H1 (cell line): ENCODE measurements around the gene HKDC1. TPM values are rescaled to one million over a fixed set of nuclear protein-coding genes. Genes with fewer than 3 reads are reported as not detected.

ENCODE experiments used
- CTCF ChIA-PET: fragments of 300-600 bp; sonication (Branson Sonifier 250); formaldehyde crosslinking; loops from one replicate; lab custom pipeline; 2021; ENCODE audit not compliant: partially characterized antibody; lab: Charles Lee
- POLR2A ChIA-PET: fragments of 300-600 bp; sonication (Branson Sonifier 250); formaldehyde crosslinking; loops from one replicate; lab custom pipeline; 2021; ENCODE audit warnings: inconsistent platforms; ENCODE audit not compliant: partially characterized antibody; lab: Charles Lee
- DNase-seq, 2 experiments: peaks; one replicate each; pipeline versions ENCODE4 v3.0.0 to v3.0.0-alpha.2; 2010 to 2022; ENCODE audit warnings: low spot score in 2 of 2, low read depth in 1 of 2, mixed read lengths in 1 of 2
- FAIRE-seq: peaks from 2 replicates; lab custom pipeline; 2011; peaks lifted over from hg19 to GRCh38; lab: Jason Lieb, UNC
- H2AFZ ChIP-seq: 2 replicates; pipeline ENCODE4 v1.8.1; 2012; ENCODE audit warnings: low read length, inconsistent platforms
- H2AK5ac ChIP-seq: 2 replicates; pipeline ENCODE4 v1.6.1; 2013; ENCODE audit warnings: low read depth, low read length
- H2BK120ac ChIP-seq: replicated peaks from 2 replicates; pipeline ENCODE3; 2013; ENCODE audit warnings: low read depth, low read length, inconsistent platforms
- H2BK12ac ChIP-seq: 2 replicates; pipeline ENCODE4 v1.6.1; 2013; ENCODE audit warnings: low read depth, low read length
- H2BK15ac ChIP-seq: 2 replicates; pipeline ENCODE4 v1.6.1; 2013; ENCODE audit warnings: low read length
- H2BK20ac ChIP-seq: 2 replicates; pipeline ENCODE4 v1.6.1; 2013; ENCODE audit warnings: low read length
- H2BK5ac ChIP-seq: 2 replicates; pipeline ENCODE4 v1.6.1; 2013; ENCODE audit warnings: low read depth, low read length
- H3K14ac ChIP-seq: 2 replicates; pipeline ENCODE4 v1.6.1; 2013; ENCODE audit warnings: inconsistent platforms; ENCODE audit not compliant: insufficient read length
- H3K18ac ChIP-seq: 2 replicates; pipeline ENCODE4 v1.6.1; 2013; ENCODE audit warnings: low read length; ENCODE audit errors: extremely low read depth
- H3K23ac ChIP-seq: 2 replicates; pipeline ENCODE4 v1.6.1; 2013; ENCODE audit warnings: inconsistent platforms; ENCODE audit not compliant: insufficient read length
- H3K23me2 ChIP-seq: 2 replicates; pipeline ENCODE4 v1.6.1; 2013; ENCODE audit warnings: low read depth, low read length
- H3K27ac ChIP-seq: 2 replicates; pipeline ENCODE4 v1.6.1; 2011; ENCODE audit warnings: low read depth, low read length, inconsistent platforms
- H3K27me3 ChIP-seq, 4 experiments: replicated peaks in 1 of 4; 1 replicate in 1 of 4; 2 replicates in 3 of 4; pipeline versions ENCODE4 v1.6.1 to v1.8.1; 2011 to 2013; ENCODE audit warnings: low read length in 3 of 4, mild to moderate bottlenecking in 3 of 4, inconsistent platforms in 2 of 4, mixed read lengths in 2 of 4, moderate library complexity in 1 of 4; ENCODE audit not compliant: control insufficient read depth in 3 of 4, insufficient read depth in 3 of 4; ENCODE audit errors: extremely low read depth in 1 of 4
- H3K36me3 ChIP-seq, 4 experiments: 2 replicates each; pipeline versions ENCODE4 v1.6.1 to v1.8.1; 2011 to 2013; ENCODE audit warnings: mild to moderate bottlenecking in 4 of 4, low read length in 3 of 4, moderate library complexity in 2 of 4, control low read depth in 1 of 4, inconsistent platforms in 1 of 4; ENCODE audit not compliant: insufficient read depth in 4 of 4, control insufficient read depth in 2 of 4
- H3K4ac ChIP-seq: replicated peaks from 2 replicates; pipeline ENCODE3; 2013; ENCODE audit warnings: low read length, low read depth, mixed read lengths, inconsistent platforms; ENCODE audit not compliant: insufficient read length
- H3K4me1 ChIP-seq, 4 experiments: replicated peaks in 1 of 4; 1 replicate in 1 of 4; 2 replicates in 3 of 4; pipeline versions ENCODE4 v1.6.1 to v1.8.1; 2011 to 2013; ENCODE audit warnings: low read length in 3 of 4, inconsistent platforms in 2 of 4, mixed read lengths in 1 of 4; ENCODE audit not compliant: insufficient read depth in 4 of 4, control insufficient read depth in 3 of 4
- H3K4me2 ChIP-seq, 2 experiments: 2 replicates each; pipeline versions ENCODE4 v1.6.1 to v1.8.1; 2011 to 2013; ENCODE audit warnings: low read depth in 2 of 2, low read length in 2 of 2, control low read depth in 1 of 2, inconsistent platforms in 1 of 2, mild to moderate bottlenecking in 1 of 2; ENCODE audit not compliant: insufficient read depth in 1 of 2
- H3K4me3 ChIP-seq, 4 experiments: fragments of 200-600, 300-600 bp in 1 of 4; sonication (generic), shearing (Covaris generic), sonication (Bioruptor Twin) in 1 of 4; 2 replicates each; pipeline versions ENCODE4 v1.5.1 to v1.8.1; 2011 to 2016; ENCODE audit warnings: low read length in 4 of 4, low read depth in 3 of 4, control low read depth in 2 of 4, inconsistent platforms in 2 of 4, mild to moderate bottlenecking in 2 of 4, mixed read lengths in 1 of 4, moderate library complexity in 1 of 4; ENCODE audit not compliant: insufficient read depth in 2 of 4; ENCODE audit errors: extremely low read depth in 1 of 4
- H3K56ac ChIP-seq: replicated peaks from 2 replicates; pipeline ENCODE3; 2013; ENCODE audit warnings: low read depth, mild to moderate bottlenecking, mixed read lengths, low read length, inconsistent platforms; ENCODE audit not compliant: insufficient read length
- H3K79me1 ChIP-seq: 2 replicates; pipeline ENCODE4 v1.6.1; 2013; ENCODE audit warnings: low read depth, low read length, control low read depth
- H3K79me2 ChIP-seq, 2 experiments: 2 replicates each; pipeline versions ENCODE4 v1.6.1 to v1.8.1; 2012 to 2013; ENCODE audit warnings: low read length in 2 of 2, mild to moderate bottlenecking in 2 of 2, inconsistent platforms in 1 of 2; ENCODE audit not compliant: insufficient read depth in 2 of 2, control insufficient read depth in 1 of 2
- H3K9ac ChIP-seq, 4 experiments: replicated peaks in 1 of 4; 1 replicate in 1 of 4; 2 replicates in 3 of 4; pipeline versions ENCODE4 v1.6.1 to v1.8.1; 2011 to 2013; ENCODE audit warnings: low read depth in 3 of 4, low read length in 3 of 4, control low read depth in 2 of 4, mild to moderate bottlenecking in 2 of 4, moderate library complexity in 2 of 4, inconsistent platforms in 1 of 4; ENCODE audit errors: extremely low read depth in 1 of 4
- H3K9me3 ChIP-seq, 2 experiments: 2 replicates each; pipeline versions ENCODE4 v1.6.1 to v1.8.1; 2012 to 2013; ENCODE audit warnings: mild to moderate bottlenecking in 2 of 2, moderate library complexity in 2 of 2, control low read depth in 1 of 2, inconsistent platforms in 1 of 2, low read depth in 1 of 2, low read length in 1 of 2, mixed read lengths in 1 of 2; ENCODE audit not compliant: insufficient read depth in 2 of 2
- H4K20me1 ChIP-seq, 2 experiments: replicated peaks in 1 of 2; 2 replicates each; pipeline versions ENCODE3 to v1.8.1; 2011 to 2013; ENCODE audit warnings: inconsistent platforms in 2 of 2, low read length in 2 of 2, mild to moderate bottlenecking in 1 of 2; ENCODE audit not compliant: insufficient read depth in 2 of 2, control insufficient read depth in 1 of 2
- H4K5ac ChIP-seq: 2 replicates; pipeline ENCODE4 v1.6.1; 2013; ENCODE audit warnings: low read length, low read depth, mixed read lengths, inconsistent platforms; ENCODE audit not compliant: insufficient read length
- H4K8ac ChIP-seq: 2 replicates; pipeline ENCODE4 v1.8.0; 2013; ENCODE audit warnings: mild to moderate bottlenecking, moderate library complexity, low read length, inconsistent platforms; ENCODE audit not compliant: insufficient read depth; ENCODE audit errors: extremely low read depth
- H4K91ac ChIP-seq: replicated peaks from 2 replicates; pipeline ENCODE3; 2013; ENCODE audit warnings: low read length, mixed read lengths, inconsistent platforms; ENCODE audit not compliant: insufficient read length
- EP300 ChIP-seq, 2 experiments: IDR thresholded peaks; 1 replicate in 1 of 2; 2 replicates in 1 of 2; pipeline ENCODE4 v1.6.1; 2011 to 2012; ENCODE audit warnings: low read depth in 2 of 2, low read length in 2 of 2, mild to moderate bottlenecking in 2 of 2, borderline replicate concordance in 1 of 2, inconsistent platforms in 1 of 2, moderate library complexity in 1 of 2
- GTF2F1 ChIP-seq: IDR thresholded peaks from 2 replicates; pipeline ENCODE4 v1.6.1; 2012; ENCODE audit warnings: low read depth, low read length, improper control_type of control experiment, borderline replicate concordance
- NRF1 ChIP-seq: IDR thresholded peaks from 2 replicates; pipeline ENCODE4 v1.6.1; 2011; ENCODE audit warnings: mild to moderate bottlenecking, low read depth, low read length, improper control_type of control experiment
- RXRA ChIP-seq: IDR thresholded peaks from 2 replicates; pipeline ENCODE4 v1.6.1; 2011; ENCODE audit warnings: low read depth, mild to moderate bottlenecking, low read length, moderate library complexity; ENCODE audit not compliant: insufficient read depth
- WGBS, 2 experiments: shearing (Covaris generic) in 1 of 2; methylation state at CpG; one replicate each; pipeline versions ENCODE4 v1.1.6 to v1.1.7; 2013 to 2015; ENCODE audit warnings: low lambda C conversion rate in 2 of 2, mixed read lengths in 2 of 2, inconsistent platforms in 1 of 2, low coverage in 1 of 2, missing lambda C conversion rate in 1 of 2; ENCODE audit not compliant: insufficient replicate concordance in 2 of 2, insufficient coverage in 1 of 2, insufficient read length in 1 of 2; ENCODE audit errors: extremely low coverage in 1 of 2, missing lambda C conversion rate in 1 of 2; 5-methylcytosine and 5-hydroxymethylcytosine counted together
- polyA plus RNA-seq, 7 experiments: library from polyadenylated mRNA; depleted of rRNA in 3 of 7; stranded (reverse) in 5 of 7; unstranded in 2 of 7; fragments of >200 nt in 5 of 7; fragments of 200-250 nt in 2 of 7; gene quantifications; 1 replicate in 5 of 7; 2 replicates in 1 of 7; 4 replicates in 1 of 7; pipeline versions ENCODE4 v1.2.1 to v1.2.3, GENCODE V29; 2011 to 2013; ENCODE audit warnings: missing spikeins in 2 of 7, mixed read lengths in 2 of 7
- total RNA-seq: library from RNA; stranded (reverse); fragmentation: NEBNext Ultra II Directional; extraction: Animal tissue kit (Norgen Biotek cat#: 25700); gene quantifications from 2 replicates; pipeline ENCODE4 v1.2.1, GENCODE V29; 2021

HKDC1 gene
- total and polyA plus RNA-seq, 2 of the 8 experiments (the other 6 are each of a cell fraction or from before 2014, with no cell fraction given): 0.12 to 0.78 TPM

GRCh38 chr10:69232736-69233480 lies 12.8 kb downstream of the HKDC1 start:
- Histone ChIP-seq H3K23ac (no peak overlapping the region), H3K79me1 (no peaks in the 10 kb centered on the region), H2BK120ac (no peak overlapping the region), H4K8ac (no peak overlapping the region), H2BK20ac (0 out of 2 replicates have a peak overlapping the region, but pooled peaks have one; percentile 61), H4K20me1 (no peaks in the 10 kb centered on the region), H4K5ac (no peak overlapping the region), H2BK15ac (peak overlapping the region; percentile 84; the same call in 1 of the 2 replicates), H3K14ac (no peak overlapping the region), H2AK5ac (no peak overlapping the region), H3K36me3 (no peaks in the 10 kb centered on the region), H2AFZ (peak overlapping the region; percentile 77; the same call in 1 of the 2 replicates), H3K79me2 (no peaks in the 10 kb centered on the region), H3K27me3 (no peaks in the 10 kb centered on the region), H2BK12ac (no peak overlapping the region; the same call in 1 of the 2 replicates), H3K56ac (no peak overlapping the region), H3K9me3 (no peaks in the 10 kb centered on the region), H2BK5ac (no peak overlapping the region), H3K4ac (no peak overlapping the region), H3K27ac (no peak overlapping the region), H3K4me1 (peaks cover 0 to 13% (median 3%) of the 10 kb centered on the region in 4 experiments; a peak in 5 of 7 replicates), H4K91ac (no peak overlapping the region), H3K4me3 (no peak overlapping the region), H3K4me2 (no peak overlapping the region), H3K23me2 (no peaks in the 10 kb centered on the region), H3K18ac (no peak overlapping the region), H3K9ac (peak overlapping the region in 1 of 4 experiments; percentile 8; a peak in 2 of 7 replicates)
- ChIA-PET CTCF (interaction anchor here (0.6 to 2.5 kb wide), 16 partner anchors 8 to 191 kb away, joined by 3 to 11 read pairs (median 4); no protein-coding TSS in a partner anchor), POLR2A (interaction anchor here (0.8 kb wide), 1 partner anchor 53 kb away, joined by 3 read pairs; the partner anchor contains the start of gene SUPV3L1)
- no peak for DNase-seq
- FAIRE-seq: no peak
- WGBS, 2 experiments: 82% methylated on average over 21 of the region's 22 CpGs; no CpG with 5 or more reads in 1 of the 2 experiments
- TF ChIP-seq EP300 (IDR thresholded peaks at IDR 0.05; ENCODE audit: borderline replicate concordance in 1 of 2, low read depth in 2 of 2, low read length in 2 of 2) (no peak), RXRA (no peak), GTF2F1 (no peak), NRF1 (no peak)
